ENCODE measurements around the gene ELL. TPM values are rescaled to one million over a fixed set of nuclear protein-coding genes. Genes with fewer than 3 reads are reported as not detected.

Gene ELL
- total RNA-seq, 1 experiment from 2014 or later: 17.0 TPM

GRCh38 chr19:18419699-18420460, 102.0 kb downstream of the ELL start:
- Histone ChIP-seq H4K8ac (replicated peaks; ENCODE audit: insufficient read length, low read depth, low read length) (no peak overlapping the region), H3K4ac (ENCODE audit: low read depth, low read length) (no peak overlapping the region), H4K5ac (ENCODE audit: insufficient read length, low read depth, low read length) (no peak overlapping the region), H2BK20ac (ENCODE audit: low read depth, low read length, poor library complexity, severe bottlenecking) (no peak overlapping the region), H3K9me3 (ENCODE audit: control insufficient read depth, low read depth, low read length) (no peaks in the 10 kb centered on the region), H2AK5ac (ENCODE audit: insufficient read length, low read length) (no peak overlapping the region), H3K23ac (ENCODE audit: insufficient read length, low read depth, low read length) (no peak overlapping the region), H3T11ph (ENCODE audit: low read length) (no peak overlapping the region), H3K9ac (ENCODE audit: extremely low read depth, insufficient read length, low read length) (no peak overlapping the region), H3K79me1 (ENCODE audit: insufficient read depth, low read depth, low read length, poor library complexity, severe bottlenecking) (no peaks in the 10 kb centered on the region), H3K4me2 (ENCODE audit: insufficient read depth, insufficient read length, low read length) (peak overlapping the region; percentile 14), H3K4me1 (ENCODE audit: insufficient read depth, low read length) (peaks cover 8% of the 10 kb centered on the region; the same call in 1 of the 2 replicates), H4K91ac (ENCODE audit: insufficient read length, low read depth, low read length) (no peak overlapping the region), H2BK5ac (ENCODE audit: insufficient read length, low read length) (no peak overlapping the region), H2BK15ac (ENCODE audit: low read depth, low read length) (no peak overlapping the region), H2BK12ac (ENCODE audit: insufficient read length, low read depth, low read length) (no peak overlapping the region), H3K79me2 (ENCODE audit: insufficient read depth, low read length) (no peaks in the 10 kb centered on the region), H3K18ac (ENCODE audit: insufficient read length, low read depth, low read length) (no peak overlapping the region), H3K14ac (ENCODE audit: insufficient read depth, low read length) (no peak overlapping the region), H3K23me2 (ENCODE audit: insufficient read length, low read depth, low read length, poor library complexity, severe bottlenecking) (peaks cover 14% of the 10 kb centered on the region), H3K27ac (ENCODE audit: insufficient read length, low read depth, low read length) (no peak overlapping the region), H2BK120ac (ENCODE audit: low read depth, low read length, poor library complexity, severe bottlenecking) (no peak overlapping the region), H4K20me1 (ENCODE audit: control insufficient read depth, insufficient read depth, insufficient read length) (no peaks in the 10 kb centered on the region), H3K56ac (ENCODE audit: insufficient read length, low read depth, low read length) (no peak overlapping the region), H2AFZ (ENCODE audit: low read length) (no peak overlapping the region), H3K27me3 (ENCODE audit: insufficient read depth, low read length) (no peaks in the 10 kb centered on the region; the same call in 1 of the 2 replicates)
- DNase-seq: no peak
- Mint-ChIP-seq H3K9me3 (no peaks in the 10 kb centered on the region; a peak in 2 of 5 replicates), H3K4me3 (peak overlapping the region; percentile 72 to 83), H3K27ac (no peak overlapping the region), H3K36me3 (ENCODE audit: insufficient read depth in 1 of 3, low read depth in 3 of 3) (peaks cover 0 to 5% (median 0%) of the 10 kb centered on the region in 3 experiments; a peak in 1 of 7 replicates), H3K27me3 (ENCODE audit: low read depth) (peaks cover 57% of the 10 kb centered on the region), H3K4me1 (peaks cover 43 to 64% of the 10 kb centered on the region in 2 experiments)
- no peak for TF ChIP-seq CTCF (conservative IDR thresholded peaks at IDR 0.05)
- WGBS (ENCODE audit: extremely low coverage, insufficient read length, low lambda C conversion rate): no CpG with 5 or more reads among the region's 97 CpGs
